ENCODE measurements around the gene KLHL3. TPM values are rescaled to one million over a fixed set of nuclear protein-coding genes. Genes with fewer than 3 reads are reported as not detected.

KLHL3 gene
- total RNA-seq, 1 donor from 2014 or later: 7.5 TPM

GRCh38 chr5:137604348-137605095, 131.4 kb downstream of the KLHL3 start:
- intact Hi-C loops (cut with DNase I): no loop called here
- no peaks in the 10 kb centered on the region for H3K27me3 ChIP-seq
- no peaks in the 10 kb centered on the region for H3K36me3 ChIP-seq
- DNase-seq (ENCODE audit: low spot score in 2 of 2): no peak
- H3K4me1 ChIP-seq: no peaks in the 10 kb centered on the region
- no peaks in the 10 kb centered on the region for H3K9me3 ChIP-seq
- no peak for TF ChIP-seq CTCF (IDR thresholded peaks at IDR 0.05)
- H3K4me3 ChIP-seq: no peak overlapping the region
- H3K27ac ChIP-seq: no peak overlapping the region

GRCh38 chr5:137603891-137604290, 132.0 kb downstream of the KLHL3 start:
- Histone ChIP-seq H3K9me3 (no peaks in the 10 kb centered on the region), H3K4me1 (no peaks in the 10 kb centered on the region), H3K27ac (no peak overlapping the region), H3K4me3 (no peak overlapping the region), H3K36me3 (no peaks in the 10 kb centered on the region), H3K27me3 (no peaks in the 10 kb centered on the region)
- intact Hi-C loops (cut with DNase I): no loop called here
- no peak for TF ChIP-seq CTCF (IDR thresholded peaks at IDR 0.05)
- no peak for DNase-seq (ENCODE audit: low spot score in 2 of 2)

GRCh38 chr5:137603356-137603755, 132.5 kb downstream of the KLHL3 start:
- Histone ChIP-seq H3K27me3 (no peaks in the 10 kb centered on the region), H3K4me1 (no peaks in the 10 kb centered on the region), H3K36me3 (no peaks in the 10 kb centered on the region), H3K9me3 (no peaks in the 10 kb centered on the region), H3K27ac (no peak overlapping the region), H3K4me3 (no peak overlapping the region)
- intact Hi-C loops (cut with DNase I): no loop called here
- no peak for TF ChIP-seq CTCF (IDR thresholded peaks at IDR 0.05)
- DNase-seq (ENCODE audit: low spot score in 2 of 2): no peak

GRCh38 chr5:137602721-137603273, 133.1 kb downstream of the KLHL3 start:
- no peak for TF ChIP-seq CTCF (IDR thresholded peaks at IDR 0.05)
- H3K4me1 ChIP-seq: no peaks in the 10 kb centered on the region
- no peaks in the 10 kb centered on the region for H3K36me3 ChIP-seq
- H3K27ac ChIP-seq: no peak overlapping the region
- H3K9me3 ChIP-seq: no peaks in the 10 kb centered on the region
- no peak for DNase-seq (ENCODE audit: low spot score in 2 of 2)
- no peaks in the 10 kb centered on the region for H3K27me3 ChIP-seq
- intact Hi-C loops (cut with DNase I): no loop called here
- H3K4me3 ChIP-seq: no peak overlapping the region

- intact Hi-C loops (cut with DNase I): no loop called here
- Histone ChIP-seq H3K27me3 (no peaks in the 10 kb centered on the region), H3K36me3 (no peaks in the 10 kb centered on the region), H3K4me1 (no peaks in the 10 kb centered on the region), H3K4me3 (no peak overlapping the region), H3K27ac (no peak overlapping the region), H3K9me3 (no peaks in the 10 kb centered on the region)
- no peak for TF ChIP-seq CTCF (IDR thresholded peaks at IDR 0.05)
- DNase-seq (ENCODE audit: low spot score in 2 of 2): no peak
Observed at GRCh38 chr5:137600721-137601360, 135.0 kb downstream of the KLHL3 start.
